ENCODE data around the gene DENND1A. TPM values are rescaled to one million over a fixed set of nuclear protein-coding genes. Genes with fewer than 3 reads are reported as not detected.

Gene DENND1A
- total RNA-seq, 4 donors from 2014 or later: 37.1 to 55.3 (median 50.0) TPM

DNA sequence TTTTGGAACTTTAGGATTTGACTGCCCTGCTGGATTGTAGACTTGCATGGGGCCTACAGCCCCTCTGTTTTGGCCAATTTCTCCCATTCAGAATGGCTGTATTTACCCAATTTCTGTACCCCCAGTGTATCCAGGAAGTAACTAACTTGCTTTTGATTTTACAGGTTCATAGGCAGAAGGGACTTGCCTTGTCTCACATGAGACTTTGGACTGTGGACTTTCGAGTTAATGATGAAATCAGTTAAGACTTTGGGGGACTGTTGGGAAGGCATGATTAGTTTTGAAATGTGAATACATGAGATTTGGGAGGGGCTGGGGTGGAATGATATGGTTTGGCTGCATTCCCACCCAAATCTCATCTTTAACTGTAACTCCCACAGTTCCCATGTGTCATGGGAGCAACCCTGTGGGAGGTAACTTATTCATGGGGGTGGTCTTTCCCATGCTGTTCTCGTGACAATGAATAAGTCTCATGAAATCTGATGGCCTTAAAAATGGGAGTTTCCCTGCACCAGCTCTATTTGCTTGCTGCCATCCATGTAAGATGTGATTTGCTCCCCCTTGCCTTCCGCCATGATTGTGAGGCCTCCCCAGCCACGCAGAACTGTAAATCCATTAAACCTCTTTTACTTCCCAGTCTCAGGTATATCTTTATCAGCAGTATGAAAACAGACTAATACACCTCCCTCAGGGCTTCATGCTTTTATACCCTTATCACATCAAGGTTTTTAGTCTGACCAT, 206.6 kb downstream of the DENND1A start:
- Histone ChIP-seq H3K36me3 (no peaks in the 10 kb centered on the region), H3K27ac (no peak overlapping the region), H3K27me3 (no peaks in the 10 kb centered on the region), H3K9me3 (peaks cover 0 to 14% (median 0%) of the 10 kb centered on the region in 4 donors), H3K4me3 (no peak overlapping the region), H3K4me1 (no peaks in the 10 kb centered on the region)
- TF ChIP-seq, protein P1, sequence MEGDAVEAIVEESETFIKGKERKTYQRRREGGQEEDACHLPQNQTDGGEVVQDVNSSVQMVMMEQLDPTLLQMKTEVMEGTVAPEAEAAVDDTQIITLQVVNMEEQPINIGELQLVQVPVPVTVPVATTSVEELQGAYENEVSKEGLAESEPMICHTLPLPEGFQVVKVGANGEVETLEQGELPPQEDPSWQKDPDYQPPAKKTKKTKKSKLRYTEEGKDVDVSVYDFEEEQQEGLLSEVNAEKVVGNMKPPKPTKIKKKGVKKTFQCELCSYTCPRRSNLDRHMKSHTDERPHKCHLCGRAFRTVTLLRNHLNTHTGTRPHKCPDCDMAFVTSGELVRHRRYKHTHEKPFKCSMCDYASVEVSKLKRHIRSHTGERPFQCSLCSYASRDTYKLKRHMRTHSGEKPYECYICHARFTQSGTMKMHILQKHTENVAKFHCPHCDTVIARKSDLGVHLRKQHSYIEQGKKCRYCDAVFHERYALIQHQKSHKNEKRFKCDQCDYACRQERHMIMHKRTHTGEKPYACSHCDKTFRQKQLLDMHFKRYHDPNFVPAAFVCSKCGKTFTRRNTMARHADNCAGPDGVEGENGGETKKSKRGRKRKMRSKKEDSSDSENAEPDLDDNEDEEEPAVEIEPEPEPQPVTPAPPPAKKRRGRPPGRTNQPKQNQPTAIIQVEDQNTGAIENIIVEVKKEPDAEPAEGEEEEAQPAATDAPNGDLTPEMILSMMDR (IDR thresholded peaks at IDR 0.05): no peak
- TF ChIP-seq POLR2A (IDR thresholded peaks at IDR 0.05): no peak
- DNase-seq: no peak

DNA sequence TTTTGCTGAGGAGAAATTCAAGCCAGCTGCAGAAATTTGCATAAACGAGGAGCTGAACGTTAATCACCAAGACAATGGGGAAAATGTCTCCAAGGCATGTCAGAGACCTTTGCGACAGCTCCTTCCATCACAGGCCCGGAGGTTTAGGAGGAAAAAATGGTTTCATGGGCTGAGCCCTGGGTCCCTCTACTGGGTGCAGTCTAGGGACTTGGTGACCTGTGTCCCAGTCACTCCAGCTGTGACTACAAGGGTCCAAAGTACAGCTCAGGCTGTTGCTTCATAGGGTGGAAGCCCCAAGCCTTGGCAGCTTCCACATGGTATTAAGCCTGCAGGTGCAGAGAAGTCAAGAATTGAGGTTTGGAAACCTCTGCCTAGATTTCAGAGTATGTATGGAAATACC, 207.5 kb downstream of the DENND1A start:
- no peak for TF ChIP-seq POLR2A (IDR thresholded peaks at IDR 0.05)
- TF ChIP-seq, protein P1 (IDR thresholded peaks at IDR 0.05): no peak

DNA sequence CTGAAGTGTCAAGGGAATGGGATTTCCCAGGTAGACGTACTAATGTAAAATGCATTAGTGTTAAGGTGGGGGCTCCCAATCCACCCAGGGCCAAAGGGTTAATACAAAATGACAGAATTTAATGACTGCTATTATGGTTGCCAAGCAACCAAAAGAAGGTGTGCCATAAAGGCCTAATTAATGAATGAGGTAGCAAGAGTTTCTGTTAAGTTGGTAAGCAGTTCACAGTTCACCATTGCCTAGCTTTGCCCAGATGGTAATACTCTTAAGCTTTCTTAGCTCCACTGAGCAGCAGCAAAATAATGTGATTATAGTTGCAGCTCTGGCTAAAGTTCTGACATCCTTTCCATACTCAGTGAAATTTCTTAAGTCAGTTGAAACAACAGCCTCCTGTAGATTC, 211.7 kb downstream of the DENND1A start:
- H3K36me3 ChIP-seq: no peaks in the 10 kb centered on the region
- H3K4me3 ChIP-seq: no peak overlapping the region
- TF ChIP-seq, protein P1 (IDR thresholded peaks at IDR 0.05): no peak
- no peak for TF ChIP-seq POLR2A (IDR thresholded peaks at IDR 0.05)
- H3K4me1 ChIP-seq: no peaks in the 10 kb centered on the region
- DNase-seq: no peak
- H3K9me3 ChIP-seq: peaks cover 0 to 14% (median 0%) of the 10 kb centered on the region in 4 donors
- H3K27ac ChIP-seq: no peak overlapping the region
- H3K27me3 ChIP-seq: no peaks in the 10 kb centered on the region

More for the DNA sequence above, 207.5 kb downstream of the DENND1A start:
- H3K36me3 ChIP-seq: no peaks in the 10 kb centered on the region
- peaks cover 0 to 14% (median 0%) of the 10 kb centered on the region in 4 donors for H3K9me3 ChIP-seq
- peak in 1 of 3 donors; percentile 71 for DNase-seq
- no peaks in the 10 kb centered on the region for H3K4me1 ChIP-seq
- H3K27me3 ChIP-seq: no peaks in the 10 kb centered on the region
- no peak overlapping the region for H3K27ac ChIP-seq
- no peak overlapping the region for H3K4me3 ChIP-seq

DNA sequence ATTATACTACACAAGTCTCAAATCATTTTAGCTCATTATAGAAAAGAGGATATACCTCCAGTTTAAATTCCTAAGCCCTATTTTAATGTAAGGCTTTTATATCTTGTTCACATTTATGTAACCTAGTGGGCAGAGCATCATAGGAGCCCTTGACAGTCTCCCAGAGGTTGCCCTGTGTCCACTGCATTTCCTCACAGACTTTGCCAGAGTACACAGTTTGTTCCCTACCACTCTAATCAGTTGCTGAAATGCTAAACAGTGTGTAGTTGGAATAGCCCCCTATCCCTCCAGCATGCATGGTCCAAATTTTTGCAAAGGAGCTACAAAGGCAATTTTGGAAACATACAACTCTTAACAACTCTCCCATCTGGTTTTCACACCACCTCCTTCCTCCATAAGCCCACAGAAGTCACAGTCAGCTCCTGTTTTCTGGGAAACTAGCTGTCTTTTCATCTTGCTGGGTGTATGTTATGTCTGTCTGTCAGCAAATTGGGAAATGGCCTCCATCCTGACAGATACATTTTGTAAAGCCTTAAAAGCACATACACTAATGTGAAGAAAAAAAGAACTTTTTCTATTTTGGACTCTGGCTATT, 212.2 kb downstream of the DENND1A start:
- no peak for DNase-seq
- Histone ChIP-seq H3K4me3 (no peak overlapping the region), H3K4me1 (no peaks in the 10 kb centered on the region), H3K36me3 (no peaks in the 10 kb centered on the region), H3K27ac (no peak overlapping the region), H3K9me3 (peaks cover 0 to 11% (median 0%) of the 10 kb centered on the region in 4 donors), H3K27me3 (no peaks in the 10 kb centered on the region)
- TF ChIP-seq, protein P1 (IDR thresholded peaks at IDR 0.05): no peak
- TF ChIP-seq POLR2A (IDR thresholded peaks at IDR 0.05): no peak

DNA sequence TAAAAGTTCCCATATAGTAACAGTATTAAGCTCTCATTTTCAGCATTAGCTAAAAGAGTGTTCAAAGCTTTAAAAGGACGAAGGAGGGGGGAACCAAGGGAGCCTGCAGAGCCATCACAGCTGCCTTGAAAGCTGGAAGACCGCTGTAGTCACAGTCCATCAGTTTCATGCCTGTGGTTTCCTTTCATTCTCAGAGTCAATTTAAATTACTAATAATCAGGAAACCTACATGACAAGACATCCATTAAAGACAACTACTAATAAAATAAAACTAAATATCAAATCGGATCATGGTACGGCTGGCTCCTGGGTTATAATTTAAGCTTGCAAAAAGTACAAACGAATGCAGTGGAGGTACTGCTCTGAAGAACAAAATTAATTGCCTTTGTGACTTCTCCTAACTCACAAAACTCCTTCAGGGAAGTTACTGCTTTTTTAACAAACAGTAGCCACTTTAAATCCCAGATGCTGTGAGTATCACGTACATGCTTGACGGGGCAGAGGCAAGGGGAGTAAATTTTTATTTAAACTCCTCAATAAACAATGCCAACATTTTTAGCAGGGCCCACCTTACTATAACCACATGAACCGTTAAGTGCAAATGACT, 213.5 kb downstream of the DENND1A start:
- no peak overlapping the region for H3K4me3 ChIP-seq
- no peak overlapping the region for H3K27ac ChIP-seq
- H3K36me3 ChIP-seq: no peaks in the 10 kb centered on the region
- no peaks in the 10 kb centered on the region for H3K27me3 ChIP-seq
- DNase-seq: peak in 1 of 3 donors; percentile 28
- H3K4me1 ChIP-seq: no peaks in the 10 kb centered on the region
- H3K9me3 ChIP-seq: no peaks in the 10 kb centered on the region
- TF ChIP-seq, protein P1 (IDR thresholded peaks at IDR 0.05): no peak
- TF ChIP-seq POLR2A (IDR thresholded peaks at IDR 0.05): no peak
